Measurements from ENCODE around the gene BMP6. TPM values are rescaled to one million over a fixed set of nuclear protein-coding genes. Genes with fewer than 3 reads are reported as not detected.

The BMP6 gene
- total RNA-seq, 1 donor from 2014 or later: not detected

DNA sequence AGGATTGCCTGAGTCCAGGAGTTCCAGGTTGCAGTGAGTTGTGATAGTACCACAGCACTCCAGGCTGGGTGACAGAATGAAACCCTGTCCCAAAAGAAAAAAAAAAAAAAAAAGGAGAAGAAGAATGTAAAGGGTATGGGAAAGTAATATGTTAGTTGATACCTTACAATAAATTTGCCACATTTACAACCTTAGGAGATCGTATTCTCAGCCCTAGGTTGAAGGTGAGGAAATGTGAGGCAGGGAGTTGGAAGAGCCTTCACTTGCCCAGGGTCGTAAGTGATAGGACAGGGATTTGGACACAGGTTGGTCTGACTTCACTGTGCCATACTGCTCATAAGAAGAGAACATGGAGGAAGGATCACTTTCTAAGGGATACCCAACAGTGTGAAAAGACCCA lies 68.6 kb downstream of the BMP6 start:
- Mint-ChIP-seq H3K36me3 (ENCODE audit: unreplicated experiment) (no peaks in the 10 kb centered on the region), H3K9me3 (ENCODE audit: unreplicated experiment) (no peaks in the 10 kb centered on the region), H3K27me3 (ENCODE audit: unreplicated experiment) (peaks cover 13% of the 10 kb centered on the region)

DNA sequence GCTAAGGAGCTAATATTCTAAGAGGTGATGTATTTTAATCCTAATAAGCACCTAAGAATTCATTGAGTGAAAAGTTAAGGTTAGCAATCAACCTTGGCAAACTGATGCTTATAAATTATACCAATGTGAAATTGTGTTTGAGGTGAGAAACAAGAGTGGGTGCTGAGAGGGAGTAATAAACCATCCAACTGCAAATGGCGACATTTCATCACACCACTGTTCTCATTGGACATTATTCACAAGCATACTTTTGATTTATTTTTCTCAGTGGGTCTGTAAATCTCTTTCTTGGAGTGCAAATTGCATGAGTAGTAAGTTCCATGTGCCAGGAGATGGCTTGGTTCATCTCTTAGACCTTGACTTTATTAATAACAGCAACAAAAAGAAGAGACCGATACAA lies 71.5 kb downstream of the BMP6 start:
- TF ChIP-seq, protein P1, sequence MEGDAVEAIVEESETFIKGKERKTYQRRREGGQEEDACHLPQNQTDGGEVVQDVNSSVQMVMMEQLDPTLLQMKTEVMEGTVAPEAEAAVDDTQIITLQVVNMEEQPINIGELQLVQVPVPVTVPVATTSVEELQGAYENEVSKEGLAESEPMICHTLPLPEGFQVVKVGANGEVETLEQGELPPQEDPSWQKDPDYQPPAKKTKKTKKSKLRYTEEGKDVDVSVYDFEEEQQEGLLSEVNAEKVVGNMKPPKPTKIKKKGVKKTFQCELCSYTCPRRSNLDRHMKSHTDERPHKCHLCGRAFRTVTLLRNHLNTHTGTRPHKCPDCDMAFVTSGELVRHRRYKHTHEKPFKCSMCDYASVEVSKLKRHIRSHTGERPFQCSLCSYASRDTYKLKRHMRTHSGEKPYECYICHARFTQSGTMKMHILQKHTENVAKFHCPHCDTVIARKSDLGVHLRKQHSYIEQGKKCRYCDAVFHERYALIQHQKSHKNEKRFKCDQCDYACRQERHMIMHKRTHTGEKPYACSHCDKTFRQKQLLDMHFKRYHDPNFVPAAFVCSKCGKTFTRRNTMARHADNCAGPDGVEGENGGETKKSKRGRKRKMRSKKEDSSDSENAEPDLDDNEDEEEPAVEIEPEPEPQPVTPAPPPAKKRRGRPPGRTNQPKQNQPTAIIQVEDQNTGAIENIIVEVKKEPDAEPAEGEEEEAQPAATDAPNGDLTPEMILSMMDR (IDR thresholded peaks at IDR 0.05): no peak
- Mint-ChIP-seq H3K4me3 (ENCODE audit: unreplicated experiment) (no peak overlapping the region), H3K27ac (ENCODE audit: unreplicated experiment) (no peak overlapping the region), H3K9me3 (ENCODE audit: unreplicated experiment) (no peaks in the 10 kb centered on the region), H3K36me3 (ENCODE audit: unreplicated experiment) (no peaks in the 10 kb centered on the region), H3K27me3 (ENCODE audit: unreplicated experiment) (peaks cover 17% of the 10 kb centered on the region), H3K4me1 (ENCODE audit: unreplicated experiment) (no peaks in the 10 kb centered on the region)
- DNase-seq (ENCODE audit: extremely low spot score, unreplicated experiment): no peak

More for the DNA sequence above, 68.6 kb downstream of the BMP6 start:
- TF ChIP-seq, protein P1 (IDR thresholded peaks at IDR 0.05): no peak
- no peaks in the 10 kb centered on the region for H3K4me1 Mint-ChIP-seq (ENCODE audit: unreplicated experiment)
- DNase-seq (ENCODE audit: extremely low spot score, unreplicated experiment): no peak
- H3K27ac Mint-ChIP-seq (ENCODE audit: unreplicated experiment): no peak overlapping the region
- H3K4me3 Mint-ChIP-seq (ENCODE audit: unreplicated experiment): no peak overlapping the region

DNA sequence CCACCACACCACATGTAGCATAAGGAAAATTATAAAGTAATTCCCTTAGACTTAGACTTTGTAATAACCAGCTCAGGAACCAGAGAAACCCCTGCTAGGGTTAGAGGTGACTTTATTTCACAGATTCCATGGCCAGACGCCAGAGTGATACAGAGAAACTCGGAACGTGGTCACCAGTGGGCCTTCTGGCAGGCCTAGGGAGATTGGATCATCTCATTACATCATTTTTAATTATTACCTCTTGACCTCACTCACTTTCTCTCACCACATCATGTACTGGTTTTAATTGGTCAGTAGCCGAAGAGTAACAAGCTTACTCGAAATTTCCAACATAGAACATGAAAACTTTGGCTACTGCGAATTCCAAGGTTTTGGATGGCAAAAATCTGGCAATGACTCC lies 72.9 kb downstream of the BMP6 start:
- H3K27ac Mint-ChIP-seq (ENCODE audit: unreplicated experiment): no peak overlapping the region
- H3K9me3 Mint-ChIP-seq (ENCODE audit: unreplicated experiment): no peaks in the 10 kb centered on the region
- H3K4me3 Mint-ChIP-seq (ENCODE audit: unreplicated experiment): no peak overlapping the region
- no peak for DNase-seq (ENCODE audit: extremely low spot score, unreplicated experiment)
- H3K36me3 Mint-ChIP-seq (ENCODE audit: unreplicated experiment): no peaks in the 10 kb centered on the region
- H3K4me1 Mint-ChIP-seq (ENCODE audit: unreplicated experiment): no peaks in the 10 kb centered on the region
- H3K27me3 Mint-ChIP-seq (ENCODE audit: unreplicated experiment): peaks cover 17% of the 10 kb centered on the region
- TF ChIP-seq, protein P1 (IDR thresholded peaks at IDR 0.05): no peak

DNA sequence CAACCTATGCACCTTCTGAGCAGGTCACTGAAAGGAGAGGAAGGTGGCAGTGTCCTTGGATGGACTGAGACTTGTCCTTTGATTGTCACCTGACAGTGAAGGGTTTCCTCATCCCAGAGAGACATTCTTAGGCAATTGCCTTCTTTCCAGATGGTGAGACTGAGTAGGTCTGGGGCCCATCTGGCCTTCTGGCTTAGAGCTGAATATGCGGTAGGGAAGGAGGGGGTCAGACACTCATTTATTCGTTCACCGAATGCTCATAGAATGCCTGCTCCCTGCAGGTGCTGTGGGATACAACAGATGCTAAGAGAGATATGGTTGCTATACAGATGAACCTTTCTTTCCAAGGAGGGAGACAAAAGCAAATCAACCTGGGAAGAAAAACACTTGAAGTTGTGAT lies 76.8 kb downstream of the BMP6 start:
- no peaks in the 10 kb centered on the region for H3K36me3 Mint-ChIP-seq (ENCODE audit: unreplicated experiment)
- H3K4me3 Mint-ChIP-seq (ENCODE audit: unreplicated experiment): no peak overlapping the region
- H3K4me1 Mint-ChIP-seq (ENCODE audit: unreplicated experiment): no peaks in the 10 kb centered on the region
- DNase-seq (ENCODE audit: extremely low spot score, unreplicated experiment): no peak
- no peaks in the 10 kb centered on the region for H3K9me3 Mint-ChIP-seq (ENCODE audit: unreplicated experiment)
- TF ChIP-seq, protein P1 (IDR thresholded peaks at IDR 0.05): no peak
- peaks cover 4% of the 10 kb centered on the region for H3K27me3 Mint-ChIP-seq (ENCODE audit: unreplicated experiment)
- H3K27ac Mint-ChIP-seq (ENCODE audit: unreplicated experiment): no peak overlapping the region

DNA sequence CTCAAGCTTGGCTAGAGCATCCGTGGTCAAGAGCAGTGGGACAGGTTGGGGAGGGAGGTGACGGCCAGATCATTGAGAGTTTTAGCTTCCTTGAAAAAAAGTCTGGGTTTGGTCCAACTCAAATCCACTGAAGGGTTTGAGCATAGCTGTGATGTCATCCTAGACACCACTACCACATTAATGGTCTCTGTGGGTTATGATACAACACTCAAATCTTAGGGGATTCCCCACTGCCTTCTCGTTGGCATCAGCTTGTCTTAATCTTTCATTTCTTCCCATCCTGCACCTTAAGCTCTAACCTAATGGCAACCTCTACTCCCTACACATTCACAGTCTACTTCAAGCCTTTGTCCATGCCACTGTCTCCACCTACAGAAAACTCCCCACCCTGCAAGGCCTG lies 77.3 kb downstream of the BMP6 start:
- Mint-ChIP-seq H3K4me1 (ENCODE audit: unreplicated experiment) (no peaks in the 10 kb centered on the region), H3K4me3 (ENCODE audit: unreplicated experiment) (no peak overlapping the region), H3K36me3 (ENCODE audit: unreplicated experiment) (no peaks in the 10 kb centered on the region), H3K27ac (ENCODE audit: unreplicated experiment) (no peak overlapping the region), H3K27me3 (ENCODE audit: unreplicated experiment) (peaks cover 4% of the 10 kb centered on the region), H3K9me3 (ENCODE audit: unreplicated experiment) (no peaks in the 10 kb centered on the region)
- DNase-seq (ENCODE audit: extremely low spot score, unreplicated experiment): no peak
- TF ChIP-seq, protein P1 (IDR thresholded peaks at IDR 0.05): no peak
